Muscle of leg (tissue), 11 donors: ENCODE measurements around the gene ATP2C1. TPM values are rescaled to one million over a fixed set of nuclear protein-coding genes. Genes with fewer than 3 reads are reported as not detected.

Source experiments
- DNase-seq: peaks from one replicate; pipeline ENCODE4 v3.0.0; 2013
- H3K27ac ChIP-seq: one replicate; pipeline ENCODE4 v1.5.1; 2013; ENCODE audit warnings: mild to moderate bottlenecking, low read length, control low read depth
- H3K27me3 ChIP-seq: one replicate; pipeline ENCODE4 v1.6.1; 2013; ENCODE audit warnings: low read length; ENCODE audit not compliant: control insufficient read depth, insufficient read depth
- H3K36me3 ChIP-seq: one replicate; pipeline ENCODE4 v1.6.1; 2013; ENCODE audit warnings: low read length; ENCODE audit not compliant: control insufficient read depth, insufficient read depth
- H3K4me1 ChIP-seq: one replicate; pipeline ENCODE4 v1.6.1; 2013; ENCODE audit warnings: low read length; ENCODE audit not compliant: control insufficient read depth, insufficient read depth
- H3K4me3 ChIP-seq: one replicate; pipeline ENCODE4 v1.5.1; 2013; ENCODE audit warnings: low read length, control low read depth
- H3K9me3 ChIP-seq: replicated peaks from 2 replicates; pipeline ENCODE4 v1.6.1; 2013; ENCODE audit warnings: low read depth, low read length; ENCODE audit not compliant: control insufficient read depth
- WGBS: methylation state at CpG from one replicate; pipeline ENCODE4 v1.1.5; 2013; ENCODE audit warnings: missing lambda C conversion rate; ENCODE audit not compliant: insufficient coverage; 5-methylcytosine and 5-hydroxymethylcytosine counted together
- polyA plus RNA-seq, 8 donors: library from polyadenylated mRNA; unstranded; fragments of 120-200 nt; gene quantifications; one replicate each; pipeline versions ENCODE4 v1.2.1 to v1.2.3, GENCODE V29; 2013; ENCODE audit warnings: inconsistent platforms in 1 of 8, low replicate concordance in 1 of 8; ENCODE audit not compliant: insufficient read length in 8 of 8, insufficient read depth in 1 of 8
- total RNA-seq: library from RNA; stranded (reverse); fragments of 120-200 nt; gene quantifications from one replicate; pipeline ENCODE4 v1.2.4, GENCODE V29; 2013

The ATP2C1 gene
- total and polyA plus RNA-seq, 9 donors, result 46.5 to 92.6 (median 63.0) TPM

- no peak overlapping the region for H3K4me3 ChIP-seq
- DNase-seq, result no peak
- H3K36me3 ChIP-seq, result no peaks in the 10 kb centered on the region
- no CpG with 5 or more reads among the region's 3 CpGs for WGBS
- no peaks in the 10 kb centered on the region for H3K4me1 ChIP-seq
- H3K9me3 ChIP-seq, result no peaks in the 10 kb centered on the region
- no peak overlapping the region for H3K27ac ChIP-seq
- no peaks in the 10 kb centered on the region for H3K27me3 ChIP-seq
These were observed 12.6 kb downstream of the ATP2C1 start for GRCh38 chr3:130906374-130906995.

- DNase-seq, result no peak
- Histone ChIP-seq H3K27ac (no peak overlapping the region), H3K36me3 (no peaks in the 10 kb centered on the region), H3K4me1 (no peaks in the 10 kb centered on the region), H3K27me3 (no peaks in the 10 kb centered on the region), H3K9me3 (no peaks in the 10 kb centered on the region), H3K4me3 (no peak overlapping the region)
These were observed 13.6 kb downstream of the ATP2C1 start for GRCh38 chr3:130907500-130907899.

- Histone ChIP-seq H3K4me1 (no peaks in the 10 kb centered on the region), H3K27me3 (no peaks in the 10 kb centered on the region), H3K4me3 (no peak overlapping the region), H3K36me3 (no peaks in the 10 kb centered on the region), H3K9me3 (no peaks in the 10 kb centered on the region), H3K27ac (no peak overlapping the region)
- no peak for DNase-seq
These were observed 14.1 kb downstream of the ATP2C1 start for GRCh38 chr3:130907966-130908365.

DNA sequence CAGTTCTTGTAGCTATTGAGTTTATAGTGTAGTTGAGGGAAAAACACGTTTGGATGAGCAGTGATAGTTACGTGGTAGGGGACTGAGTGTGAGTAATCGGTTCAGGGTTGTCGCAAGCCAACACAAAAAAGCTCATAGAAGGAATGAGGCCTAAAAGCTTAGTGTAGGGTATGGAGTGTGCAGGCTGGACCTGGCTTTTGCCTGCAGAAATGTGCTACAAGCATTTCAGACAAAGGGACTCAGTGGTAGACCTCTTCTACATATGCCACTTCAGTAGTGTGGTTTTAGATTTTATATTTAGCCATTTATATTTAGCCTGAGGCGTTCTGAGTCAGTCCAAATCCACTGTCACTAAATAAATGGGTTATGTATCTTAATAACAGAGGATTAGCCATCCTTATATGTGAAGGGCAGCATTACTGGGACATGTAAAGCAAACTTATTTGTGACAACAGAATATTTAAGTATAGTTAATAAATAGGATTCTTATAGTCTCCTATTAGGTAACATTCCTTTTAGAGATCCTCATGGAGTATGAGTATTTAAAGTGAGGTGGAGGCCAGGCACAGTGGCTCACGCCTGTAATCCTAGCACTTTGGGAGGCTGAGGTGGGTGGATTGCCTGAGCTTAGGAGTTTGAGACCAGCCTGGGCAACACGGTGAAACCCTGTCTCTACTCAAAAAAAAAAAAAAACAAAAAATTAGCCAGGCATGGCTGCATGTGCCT lies 21.8 kb downstream of the ATP2C1 start:
- Histone ChIP-seq H3K4me1 (no peaks in the 10 kb centered on the region), H3K9me3 (peaks cover 7% of the 10 kb centered on the region), H3K4me3 (no peak overlapping the region), H3K36me3 (no peaks in the 10 kb centered on the region), H3K27me3 (no peaks in the 10 kb centered on the region), H3K27ac (no peak overlapping the region)
- no peak for DNase-seq
- WGBS, result 85% methylated on average over 4 of the region's 7 CpGs

DNA sequence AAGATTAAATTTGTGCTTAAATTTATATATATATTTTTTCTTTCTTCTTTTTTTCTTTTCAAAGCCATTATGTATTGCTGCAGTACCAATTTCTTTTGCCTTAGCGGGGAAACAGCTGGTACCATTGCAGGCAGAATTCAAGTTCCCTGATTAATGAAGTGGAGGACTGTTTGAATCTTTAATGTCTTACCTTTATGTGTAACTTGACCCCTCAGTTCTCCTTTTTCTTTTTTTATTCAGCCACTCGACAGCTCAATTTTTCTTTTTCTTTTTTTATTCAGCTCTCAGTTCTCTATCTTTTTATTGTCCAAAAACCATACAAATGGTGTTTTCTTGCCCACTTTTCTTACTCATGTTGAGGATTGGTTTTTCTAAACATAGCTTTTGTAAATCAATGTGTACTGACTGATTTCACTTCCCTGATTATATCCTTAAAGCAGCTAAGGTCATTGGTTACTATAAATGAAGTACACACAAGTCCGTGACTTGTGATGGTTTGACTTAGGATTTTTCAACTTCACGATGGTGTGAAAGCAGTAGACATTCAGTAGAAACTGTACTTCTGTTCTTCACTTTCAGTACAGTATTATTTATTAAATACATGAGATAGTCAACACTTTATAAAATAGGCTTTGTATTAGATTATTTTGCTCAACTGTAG lies 22.8 kb downstream of the ATP2C1 start:
- no peak for DNase-seq
- no peaks in the 10 kb centered on the region for H3K36me3 ChIP-seq
- no peaks in the 10 kb centered on the region for H3K4me1 ChIP-seq
- no peak overlapping the region for H3K27ac ChIP-seq
- H3K27me3 ChIP-seq, result no peaks in the 10 kb centered on the region
- peaks cover 7% of the 10 kb centered on the region for H3K9me3 ChIP-seq
- WGBS, result no CpG with 5 or more reads among the region's 4 CpGs
- no peak overlapping the region for H3K4me3 ChIP-seq

DNA sequence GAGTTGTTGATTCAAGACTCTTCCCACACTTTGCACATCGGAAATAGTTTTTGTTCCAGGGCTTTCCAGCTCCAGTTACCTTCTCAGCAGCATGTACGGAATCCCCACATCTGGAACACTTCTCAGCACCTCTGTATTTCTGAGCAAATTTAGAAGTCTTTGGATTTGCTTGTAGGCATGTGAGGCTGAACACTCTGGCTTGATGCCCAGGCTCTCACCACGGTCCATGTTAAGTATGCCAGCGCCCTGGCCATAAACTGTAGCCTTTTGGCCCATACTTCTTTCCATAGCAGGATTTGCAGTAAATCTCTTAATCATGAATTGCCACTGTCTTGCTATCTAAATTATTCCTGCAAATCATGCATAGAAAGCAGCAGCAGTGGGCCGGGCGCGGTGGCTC lies 24.4 kb downstream of the ATP2C1 start:
- no peaks in the 10 kb centered on the region for H3K27me3 ChIP-seq
- H3K27ac ChIP-seq, result no peak overlapping the region
- H3K4me1 ChIP-seq, result no peaks in the 10 kb centered on the region
- no CpG with 5 or more reads among the region's 7 CpGs for WGBS
- peaks cover 11% of the 10 kb centered on the region for H3K9me3 ChIP-seq
- H3K4me3 ChIP-seq, result no peak overlapping the region
- no peaks in the 10 kb centered on the region for H3K36me3 ChIP-seq
- DNase-seq, result peak; percentile 5

DNA sequence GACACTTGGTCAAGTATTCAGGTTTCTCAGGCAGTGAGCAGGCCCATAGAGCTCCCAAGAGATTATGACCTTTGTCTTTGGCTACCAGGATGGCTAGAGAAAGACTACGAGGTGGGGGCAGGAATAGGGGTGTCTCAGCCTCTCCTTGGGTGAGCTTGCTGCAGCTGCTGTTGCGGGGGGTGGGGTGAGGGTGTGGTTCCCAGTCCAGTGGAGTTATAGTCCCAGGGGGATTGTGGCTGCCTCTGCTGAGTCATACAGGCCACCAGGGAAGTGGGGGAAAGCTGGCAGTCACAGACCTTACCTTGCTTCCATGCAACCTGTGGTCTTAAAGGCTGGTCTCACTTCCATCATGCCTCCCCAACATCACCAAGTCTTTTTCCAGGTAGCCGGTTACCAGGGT lies 31.7 kb downstream of the ATP2C1 start:
- H3K36me3 ChIP-seq, result no peaks in the 10 kb centered on the region
- H3K4me3 ChIP-seq, result no peak overlapping the region
- peaks cover 18% of the 10 kb centered on the region for H3K9me3 ChIP-seq
- 100% methylated on average over 1 of the region's 3 CpGs for WGBS
- no peaks in the 10 kb centered on the region for H3K4me1 ChIP-seq
- no peak for DNase-seq
- no peak overlapping the region for H3K27ac ChIP-seq
- no peaks in the 10 kb centered on the region for H3K27me3 ChIP-seq

DNA sequence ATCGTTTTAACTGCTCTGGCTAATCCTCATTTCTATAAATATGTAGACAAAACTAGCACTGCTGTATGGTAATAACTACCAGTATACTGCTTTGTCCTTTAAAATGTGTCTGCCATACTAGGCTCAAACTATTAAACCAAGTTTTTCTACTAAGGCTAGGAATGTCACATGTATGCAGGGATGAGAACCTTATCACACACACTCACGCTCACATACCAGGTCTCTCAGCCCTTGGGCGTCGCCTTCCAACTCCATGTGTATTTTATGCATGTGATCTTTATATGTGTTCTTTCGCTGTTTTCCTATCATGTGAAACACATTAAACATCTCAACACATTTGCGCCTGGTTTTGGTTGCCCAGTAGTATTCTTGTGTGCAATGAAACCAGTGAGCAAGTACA lies 32.6 kb downstream of the ATP2C1 start:
- Histone ChIP-seq H3K4me1 (no peaks in the 10 kb centered on the region), H3K36me3 (no peaks in the 10 kb centered on the region), H3K27me3 (no peaks in the 10 kb centered on the region), H3K4me3 (no peak overlapping the region), H3K27ac (no peak overlapping the region), H3K9me3 (peaks cover 18% of the 10 kb centered on the region)
- no peak for DNase-seq
- WGBS, result no CpG with 5 or more reads among the region's 6 CpGs

GRCh38 chr3:130929804-130930203 lies 35.9 kb downstream of the ATP2C1 start:
- Histone ChIP-seq H3K36me3 (peaks cover 1% of the 10 kb centered on the region), H3K27me3 (no peaks in the 10 kb centered on the region), H3K4me1 (no peaks in the 10 kb centered on the region), H3K9me3 (no peaks in the 10 kb centered on the region), H3K4me3 (no peak overlapping the region), H3K27ac (no peak overlapping the region)
- DNase-seq, result no peak
- 100% methylated on average over 2 of the region's 3 CpGs for WGBS

DNA sequence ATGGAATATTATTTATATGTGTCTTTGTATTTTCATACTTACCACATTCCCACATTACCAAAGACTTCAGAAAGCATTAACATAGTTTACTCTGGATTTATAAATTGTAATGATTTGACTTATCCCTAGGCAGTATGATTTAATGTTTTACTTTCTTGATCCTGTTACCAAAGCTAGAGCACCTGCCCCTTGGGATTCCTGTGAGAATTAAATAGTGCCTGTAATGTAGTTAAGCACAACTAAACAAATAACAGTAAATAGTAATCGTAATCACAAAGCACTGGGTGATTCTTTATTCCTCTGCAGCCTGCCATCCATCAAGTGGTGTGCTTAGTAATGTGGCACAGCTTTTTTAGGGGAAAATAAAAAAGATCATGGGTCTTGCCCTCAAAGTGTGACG lies 39.1 kb downstream of the ATP2C1 start:
- no peaks in the 10 kb centered on the region for H3K27me3 ChIP-seq
- H3K27ac ChIP-seq, result no peak overlapping the region
- no peak for DNase-seq
- no peaks in the 10 kb centered on the region for H3K4me1 ChIP-seq
- no CpG with 5 or more reads among the region's 2 CpGs for WGBS
- no peaks in the 10 kb centered on the region for H3K9me3 ChIP-seq
- H3K36me3 ChIP-seq, result peaks cover 3% of the 10 kb centered on the region
- H3K4me3 ChIP-seq, result no peak overlapping the region
